Measurements from ENCODE around the gene RASA2. TPM values are rescaled to one million over a fixed set of nuclear protein-coding genes. Genes with fewer than 3 reads are reported as not detected.

Gene RASA2
- total and polyA plus RNA-seq, 2 of the 8 experiments (the other 6 are each of a cell fraction or from before 2014, with no cell fraction given): 3.5 to 15.9 TPM

GRCh38 chr3:141528800-141529199 lies 42.0 kb downstream of the RASA2 start:
- no peak overlapping the region for H4K5ac ChIP-seq (ENCODE audit: insufficient read length, low read depth, low read length)
- no peaks in the 10 kb centered on the region; a peak in 1 of 7 replicates for H3K4me1 ChIP-seq (replicated peaks in 1 of 4; ENCODE audit: control insufficient read depth in 3 of 4, insufficient read depth in 4 of 4, low read length in 3 of 4)
- H3K4ac ChIP-seq (replicated peaks; ENCODE audit: insufficient read length, low read depth, low read length): no peak overlapping the region
- no peak overlapping the region for H4K91ac ChIP-seq (replicated peaks; ENCODE audit: insufficient read length, low read length)
- 94% methylated on average over 1 of the region's 1 CpG; no CpG with 5 or more reads in 1 of the 2 experiments for WGBS, 2 experiments (ENCODE audit: extremely low coverage in 1 of 2, insufficient coverage in 1 of 2, insufficient read length in 1 of 2, insufficient replicate concordance in 2 of 2, low coverage in 1 of 2, low lambda C conversion rate in 2 of 2, missing lambda C conversion rate in 1 of 2)
- no peak for DNase-seq (ENCODE audit: low read depth in 1 of 2, low spot score in 2 of 2)
- H2BK20ac ChIP-seq (ENCODE audit: low read length): no peak overlapping the region
- H2AK5ac ChIP-seq (ENCODE audit: low read depth, low read length): no peak overlapping the region
- no peaks in the 10 kb centered on the region for H3K27me3 ChIP-seq (replicated peaks in 1 of 4; ENCODE audit: control insufficient read depth in 3 of 4, extremely low read depth in 1 of 4, insufficient read depth in 3 of 4, low read length in 3 of 4)
- no peaks in the 10 kb centered on the region for H3K23me2 ChIP-seq (ENCODE audit: low read depth, low read length)
- H3K14ac ChIP-seq (ENCODE audit: insufficient read length): no peak overlapping the region
- H3K18ac ChIP-seq (ENCODE audit: extremely low read depth, low read length): no peak overlapping the region
- CTCF ChIA-PET (ENCODE audit: partially characterized antibody): no interaction called here
- no peaks in the 10 kb centered on the region for H3K9me3 ChIP-seq (ENCODE audit: insufficient read depth in 2 of 2, low read depth in 1 of 2, low read length in 1 of 2)
- no peak overlapping the region for H3K4me3 ChIP-seq (ENCODE audit: extremely low read depth in 1 of 4, insufficient read depth in 2 of 4, low read depth in 3 of 4, low read length in 4 of 4)
- no peak overlapping the region for H3K4me2 ChIP-seq (ENCODE audit: insufficient read depth in 1 of 2, low read depth in 2 of 2, low read length in 2 of 2)
- H2BK15ac ChIP-seq (ENCODE audit: low read length): no peak overlapping the region
- H2BK120ac ChIP-seq (replicated peaks; ENCODE audit: low read depth, low read length): no peak overlapping the region
- no peak overlapping the region for H3K56ac ChIP-seq (replicated peaks; ENCODE audit: insufficient read length, low read depth, low read length)
- no peak overlapping the region for H4K8ac ChIP-seq (ENCODE audit: extremely low read depth, insufficient read depth, low read length)
- peaks cover 3 to 5% of the 10 kb centered on the region in 2 experiments for H4K20me1 ChIP-seq (replicated peaks in 1 of 2; ENCODE audit: control insufficient read depth in 1 of 2, insufficient read depth in 2 of 2, low read length in 2 of 2)
- no peak overlapping the region for H3K9ac ChIP-seq (replicated peaks in 1 of 4; ENCODE audit: extremely low read depth in 1 of 4, low read depth in 3 of 4, low read length in 3 of 4)
- FAIRE-seq: no peak
- H3K79me2 ChIP-seq (ENCODE audit: control insufficient read depth in 1 of 2, insufficient read depth in 2 of 2, low read length in 2 of 2): no peaks in the 10 kb centered on the region
- H3K36me3 ChIP-seq (ENCODE audit: control insufficient read depth in 2 of 4, insufficient read depth in 4 of 4, low read length in 3 of 4): no peaks in the 10 kb centered on the region; a peak in 3 of 8 replicates
- no peak overlapping the region for H2BK5ac ChIP-seq (ENCODE audit: low read depth, low read length)
- H3K79me1 ChIP-seq (ENCODE audit: low read depth, low read length): no peaks in the 10 kb centered on the region
- no peak overlapping the region for H3K27ac ChIP-seq (ENCODE audit: low read depth, low read length)
- H2BK12ac ChIP-seq (ENCODE audit: low read depth, low read length): no peak overlapping the region
- POLR2A ChIA-PET (ENCODE audit: partially characterized antibody): no interaction called here
- H3K23ac ChIP-seq (ENCODE audit: insufficient read length): no peak overlapping the region
- no peak overlapping the region for H2AFZ ChIP-seq (ENCODE audit: low read length)
- TF ChIP-seq CEBPB (IDR thresholded peaks at IDR 0.05; ENCODE audit: low read depth, low read length) (no peak), E2F6 (IDR thresholded peaks at IDR 0.05) (no peak), SAP30 (IDR thresholded peaks at IDR 0.05; ENCODE audit: insufficient read depth, insufficient replicate concordance, low read length) (no peak), CTBP2 (IDR thresholded peaks at IDR 0.05; ENCODE audit: borderline replicate concordance, insufficient read depth, insufficient read length, low read length) (no peak), SP4 (IDR thresholded peaks at IDR 0.05; ENCODE audit: low read length) (no peak), CHD1 (IDR thresholded peaks at IDR 0.05; ENCODE audit: low read depth, low read length) (no peak), TBP (IDR thresholded peaks at IDR 0.05; ENCODE audit: low read depth, low read length) (no peak), POLR2AphosphoS5 (IDR thresholded peaks at IDR 0.05; ENCODE audit: low read depth, low read length) (no peak), ZNF274 (IDR thresholded peaks at IDR 0.05; ENCODE audit: borderline replicate concordance, extremely low read depth, low read length) (no peak), ATF2 (IDR thresholded peaks at IDR 0.05; ENCODE audit: low read length) (no peak), SRF (IDR thresholded peaks at IDR 0.05; ENCODE audit: low read depth, low read length) (no peak)
- TF ChIP-seq, protein P1, sequence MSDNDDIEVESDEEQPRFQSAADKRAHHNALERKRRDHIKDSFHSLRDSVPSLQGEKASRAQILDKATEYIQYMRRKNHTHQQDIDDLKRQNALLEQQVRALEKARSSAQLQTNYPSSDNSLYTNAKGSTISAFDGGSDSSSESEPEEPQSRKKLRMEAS (IDR thresholded peaks at IDR 0.05): no peak

Data from H1 (cell line).